ENCODE data around the gene OR1Q1. TPM values are rescaled to one million over a fixed set of nuclear protein-coding genes. Genes with fewer than 3 reads are reported as not detected.

The OR1Q1 gene
- total and polyA plus RNA-seq, 2 experiments from 2014 or later: not detected

- no peak for DNase-seq (ENCODE audit: low spot score)
- Histone ChIP-seq H3K4me1 (ENCODE audit: insufficient read depth) (no peaks in the 10 kb centered on the region), H3K27me3 (ENCODE audit: insufficient read depth) (no peaks in the 10 kb centered on the region), H3K36me3 (ENCODE audit: insufficient read depth) (peaks cover 3% of the 10 kb centered on the region; the same call in 1 of the 2 replicates), H3F3A (replicated peaks; ENCODE audit: low read depth) (no peaks in the 10 kb centered on the region), H4K20me1 (replicated peaks; ENCODE audit: insufficient read depth) (no peaks in the 10 kb centered on the region), H3K79me2 (replicated peaks; ENCODE audit: insufficient read depth) (no peaks in the 10 kb centered on the region), H3K9me2 (ENCODE audit: insufficient read depth) (no peaks in the 10 kb centered on the region), H2AFZ (no peak overlapping the region), H3K4me3 (no peak overlapping the region), H3K4me2 (no peak overlapping the region), H3K27ac (ENCODE audit: low read depth) (no peak overlapping the region)
- H3K36me3 Mint-ChIP-seq (ENCODE audit: low read depth): peaks cover 24% of the 10 kb centered on the region
- H3K27ac Mint-ChIP-seq: no peak overlapping the region
- peaks cover 6% of the 10 kb centered on the region for H3K27me3 Mint-ChIP-seq (ENCODE audit: insufficient read depth, low read depth, poor library complexity)
- no peak for TF ChIP-seq STAT1 (IDR thresholded peaks at IDR 0.05; ENCODE audit: unreplicated experiment)
- TF ChIP-seq JUNB (IDR thresholded peaks at IDR 0.05; ENCODE audit: unreplicated experiment): no peak
- TF ChIP-seq, protein P1, sequence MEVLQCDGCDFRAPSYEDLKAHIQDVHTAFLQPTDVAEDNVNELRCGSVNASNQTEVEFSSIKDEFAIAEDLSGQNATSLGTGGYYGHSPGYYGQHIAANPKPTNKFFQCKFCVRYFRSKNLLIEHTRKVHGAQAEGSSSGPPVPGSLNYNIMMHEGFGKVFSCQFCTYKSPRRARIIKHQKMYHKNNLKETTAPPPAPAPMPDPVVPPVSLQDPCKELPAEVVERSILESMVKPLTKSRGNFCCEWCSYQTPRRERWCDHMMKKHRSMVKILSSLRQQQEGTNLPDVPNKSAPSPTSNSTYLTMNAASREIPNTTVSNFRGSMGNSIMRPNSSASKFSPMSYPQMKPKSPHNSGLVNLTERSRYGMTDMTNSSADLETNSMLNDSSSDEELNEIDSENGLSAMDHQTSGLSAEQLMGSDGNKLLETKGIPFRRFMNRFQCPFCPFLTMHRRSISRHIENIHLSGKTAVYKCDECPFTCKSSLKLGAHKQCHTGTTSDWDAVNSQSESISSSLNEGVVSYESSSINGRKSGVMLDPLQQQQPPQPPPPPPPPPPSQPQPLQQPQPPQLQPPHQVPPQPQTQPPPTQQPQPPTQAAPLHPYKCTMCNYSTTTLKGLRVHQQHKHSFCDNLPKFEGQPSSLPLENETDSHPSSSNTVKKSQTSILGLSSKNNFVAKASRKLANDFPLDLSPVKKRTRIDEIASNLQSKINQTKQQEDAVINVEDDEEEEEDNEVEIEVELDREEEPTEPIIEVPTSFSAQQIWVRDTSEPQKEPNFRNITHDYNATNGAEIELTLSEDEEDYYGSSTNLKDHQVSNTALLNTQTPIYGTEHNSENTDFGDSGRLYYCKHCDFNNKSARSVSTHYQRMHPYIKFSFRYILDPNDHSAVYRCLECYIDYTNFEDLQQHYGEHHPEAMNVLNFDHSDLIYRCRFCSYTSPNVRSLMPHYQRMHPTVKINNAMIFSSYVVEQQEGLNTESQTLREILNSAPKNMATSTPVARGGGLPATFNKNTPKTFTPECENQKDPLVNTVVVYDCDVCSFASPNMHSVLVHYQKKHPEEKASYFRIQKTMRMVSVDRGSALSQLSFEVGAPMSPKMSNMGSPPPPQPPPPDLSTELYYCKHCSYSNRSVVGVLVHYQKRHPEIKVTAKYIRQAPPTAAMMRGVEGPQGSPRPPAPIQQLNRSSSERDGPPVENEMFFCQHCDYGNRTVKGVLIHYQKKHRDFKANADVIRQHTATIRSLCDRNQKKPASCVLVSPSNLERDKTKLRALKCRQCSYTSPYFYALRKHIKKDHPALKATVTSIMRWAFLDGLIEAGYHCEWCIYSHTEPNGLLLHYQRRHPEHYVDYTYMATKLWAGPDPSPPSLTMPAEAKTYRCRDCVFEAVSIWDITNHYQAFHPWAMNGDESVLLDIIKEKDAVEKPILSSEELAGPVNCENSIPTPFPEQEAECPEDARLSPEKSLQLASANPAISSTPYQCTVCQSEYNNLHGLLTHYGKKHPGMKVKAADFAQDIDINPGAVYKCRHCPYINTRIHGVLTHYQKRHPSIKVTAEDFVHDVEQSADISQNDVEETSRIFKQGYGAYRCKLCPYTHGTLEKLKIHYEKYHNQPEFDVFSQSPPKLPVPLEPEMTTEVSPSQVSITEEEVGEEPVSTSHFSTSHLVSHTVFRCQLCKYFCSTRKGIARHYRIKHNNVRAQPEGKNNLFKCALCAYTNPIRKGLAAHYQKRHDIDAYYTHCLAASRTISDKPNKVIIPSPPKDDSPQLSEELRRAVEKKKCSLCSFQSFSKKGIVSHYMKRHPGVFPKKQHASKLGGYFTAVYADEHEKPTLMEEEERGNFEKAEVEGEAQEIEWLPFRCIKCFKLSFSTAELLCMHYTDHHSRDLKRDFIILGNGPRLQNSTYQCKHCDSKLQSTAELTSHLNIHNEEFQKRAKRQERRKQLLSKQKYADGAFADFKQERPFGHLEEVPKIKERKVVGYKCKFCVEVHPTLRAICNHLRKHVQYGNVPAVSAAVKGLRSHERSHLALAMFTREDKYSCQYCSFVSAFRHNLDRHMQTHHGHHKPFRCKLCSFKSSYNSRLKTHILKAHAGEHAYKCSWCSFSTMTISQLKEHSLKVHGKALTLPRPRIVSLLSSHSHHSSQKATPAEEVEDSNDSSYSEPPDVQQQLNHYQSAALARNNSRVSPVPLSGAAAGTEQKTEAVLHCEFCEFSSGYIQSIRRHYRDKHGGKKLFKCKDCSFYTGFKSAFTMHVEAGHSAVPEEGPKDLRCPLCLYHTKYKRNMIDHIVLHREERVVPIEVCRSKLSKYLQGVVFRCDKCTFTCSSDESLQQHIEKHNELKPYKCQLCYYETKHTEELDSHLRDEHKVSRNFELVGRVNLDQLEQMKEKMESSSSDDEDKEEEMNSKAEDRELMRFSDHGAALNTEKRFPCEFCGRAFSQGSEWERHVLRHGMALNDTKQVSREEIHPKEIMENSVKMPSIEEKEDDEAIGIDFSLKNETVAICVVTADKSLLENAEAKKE (CRISPR knock-in tag; IDR thresholded peaks at IDR 0.05): no peak
- no peak for TF ChIP-seq POLR2AphosphoS5 (IDR thresholded peaks at IDR 0.05; ENCODE audit: low read depth)
- no peak for TF ChIP-seq NANOG (IDR thresholded peaks at IDR 0.05; ENCODE audit: borderline replicate concordance)
- TF ChIP-seq REST (IDR thresholded peaks at IDR 0.05; ENCODE audit: unreplicated experiment): no peak
- TF ChIP-seq EZH2phosphoT487 (IDR thresholded peaks at IDR 0.05; ENCODE audit: unreplicated experiment): no peak
- no peak for TF ChIP-seq EZH2 (IDR thresholded peaks at IDR 0.05; ENCODE audit: low read depth, unreplicated experiment)
- no peak for TF ChIP-seq ZNF331 (CRISPR knock-in tag; IDR thresholded peaks at IDR 0.05; ENCODE audit: low read depth)
- TF ChIP-seq, protein P2, sequence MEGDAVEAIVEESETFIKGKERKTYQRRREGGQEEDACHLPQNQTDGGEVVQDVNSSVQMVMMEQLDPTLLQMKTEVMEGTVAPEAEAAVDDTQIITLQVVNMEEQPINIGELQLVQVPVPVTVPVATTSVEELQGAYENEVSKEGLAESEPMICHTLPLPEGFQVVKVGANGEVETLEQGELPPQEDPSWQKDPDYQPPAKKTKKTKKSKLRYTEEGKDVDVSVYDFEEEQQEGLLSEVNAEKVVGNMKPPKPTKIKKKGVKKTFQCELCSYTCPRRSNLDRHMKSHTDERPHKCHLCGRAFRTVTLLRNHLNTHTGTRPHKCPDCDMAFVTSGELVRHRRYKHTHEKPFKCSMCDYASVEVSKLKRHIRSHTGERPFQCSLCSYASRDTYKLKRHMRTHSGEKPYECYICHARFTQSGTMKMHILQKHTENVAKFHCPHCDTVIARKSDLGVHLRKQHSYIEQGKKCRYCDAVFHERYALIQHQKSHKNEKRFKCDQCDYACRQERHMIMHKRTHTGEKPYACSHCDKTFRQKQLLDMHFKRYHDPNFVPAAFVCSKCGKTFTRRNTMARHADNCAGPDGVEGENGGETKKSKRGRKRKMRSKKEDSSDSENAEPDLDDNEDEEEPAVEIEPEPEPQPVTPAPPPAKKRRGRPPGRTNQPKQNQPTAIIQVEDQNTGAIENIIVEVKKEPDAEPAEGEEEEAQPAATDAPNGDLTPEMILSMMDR (conservative IDR thresholded peaks at IDR 0.05; ENCODE audit: low read depth in 2 of 2): no peak
- no peak for TF ChIP-seq ETS1 (IDR thresholded peaks at IDR 0.05)
- no peak for TF ChIP-seq ZNF114 (CRISPR knock-in tag; IDR thresholded peaks at IDR 0.05)
- no peak overlapping the region for H3K4me3 Mint-ChIP-seq
- peaks cover 89% of the 10 kb centered on the region for H3K9me3 Mint-ChIP-seq
- H3K4me1 Mint-ChIP-seq: no peaks in the 10 kb centered on the region
- no peak for ATAC-seq
These were observed 8.8 kb upstream of the OR1Q1 start for GRCh38 chr9:122605691-122606090.

All from GM23338 (cell line).